GM12874 (cell line): ENCODE measurements around the gene DUS1L.

Experiments used
- CTCF ChIP-seq: IDR thresholded peaks from 2 replicates; pipeline ENCODE4 v1.5.1; 2011; ENCODE audit warnings: low read depth, mild to moderate bottlenecking, control low read depth, low read length, moderate library complexity; ENCODE audit not compliant: insufficient read depth

DUS1L gene

DNA sequence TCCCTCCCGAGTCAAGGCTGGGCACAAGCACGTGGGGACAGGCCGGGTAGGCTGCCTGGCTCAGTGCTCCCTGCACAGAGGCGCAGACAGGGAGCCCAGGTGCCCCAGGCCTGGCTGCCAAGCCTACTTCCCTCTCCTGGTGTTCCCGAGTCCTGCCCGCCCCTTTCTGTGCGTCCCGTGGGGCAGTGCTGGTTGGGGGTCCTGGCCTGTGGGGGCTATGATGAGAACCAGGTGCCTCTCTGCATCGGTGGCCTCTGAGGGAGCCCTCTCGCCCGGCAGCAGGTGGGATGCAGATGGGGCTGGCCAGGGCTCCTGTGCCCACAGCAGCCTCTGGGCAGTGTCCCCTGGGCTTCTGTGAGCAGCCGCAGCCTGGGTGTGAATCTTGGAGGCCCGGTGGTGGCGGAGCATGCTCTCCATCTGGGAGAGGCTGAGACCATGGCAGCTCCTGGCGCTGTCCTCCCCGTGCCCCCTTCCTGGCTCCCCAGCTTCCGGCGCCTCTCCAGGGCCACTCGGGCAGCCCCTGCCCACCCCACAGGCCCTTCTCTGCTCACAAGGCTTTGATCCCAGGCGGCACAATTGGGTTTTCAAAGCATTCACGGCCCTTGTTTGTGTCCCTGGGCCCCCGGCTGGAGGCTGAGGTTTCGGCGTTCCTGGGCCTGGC lies 50.2 kb downstream of the DUS1L start:
- TF ChIP-seq CTCF: no peak

GRCh38 chr17:82014971-82015310 lies 50.7 kb downstream of the DUS1L start:
- TF ChIP-seq CTCF: no peak

DNA sequence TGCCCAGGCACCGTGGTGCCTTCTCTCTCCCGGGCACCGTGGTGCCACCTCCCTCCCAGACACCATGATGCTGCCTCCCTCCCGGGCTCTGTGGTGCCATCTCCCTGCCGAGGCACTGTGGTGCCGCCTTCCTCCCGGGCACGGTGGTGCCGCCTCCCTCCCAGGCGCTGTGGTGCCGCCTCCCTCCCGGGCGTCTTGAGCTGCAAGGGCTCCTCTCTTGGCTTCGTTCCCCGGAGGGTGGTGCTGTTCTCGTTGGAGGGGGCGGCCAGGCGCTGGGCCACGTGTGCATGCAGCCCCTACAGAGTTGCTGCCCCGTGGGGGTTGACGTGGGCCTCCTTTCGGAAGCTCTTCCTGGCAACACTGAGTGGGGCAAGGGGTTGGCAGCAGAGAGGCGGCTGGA lies 51.2 kb downstream of the DUS1L start:
- no peak for TF ChIP-seq CTCF

- no peak for TF ChIP-seq CTCF
Measured at GRCh38 chr17:82013772-82014321, 51.8 kb downstream of the DUS1L start.

- no peak for TF ChIP-seq CTCF
Measured at GRCh38 chr17:82013341-82013740, 52.3 kb downstream of the DUS1L start.

DNA sequence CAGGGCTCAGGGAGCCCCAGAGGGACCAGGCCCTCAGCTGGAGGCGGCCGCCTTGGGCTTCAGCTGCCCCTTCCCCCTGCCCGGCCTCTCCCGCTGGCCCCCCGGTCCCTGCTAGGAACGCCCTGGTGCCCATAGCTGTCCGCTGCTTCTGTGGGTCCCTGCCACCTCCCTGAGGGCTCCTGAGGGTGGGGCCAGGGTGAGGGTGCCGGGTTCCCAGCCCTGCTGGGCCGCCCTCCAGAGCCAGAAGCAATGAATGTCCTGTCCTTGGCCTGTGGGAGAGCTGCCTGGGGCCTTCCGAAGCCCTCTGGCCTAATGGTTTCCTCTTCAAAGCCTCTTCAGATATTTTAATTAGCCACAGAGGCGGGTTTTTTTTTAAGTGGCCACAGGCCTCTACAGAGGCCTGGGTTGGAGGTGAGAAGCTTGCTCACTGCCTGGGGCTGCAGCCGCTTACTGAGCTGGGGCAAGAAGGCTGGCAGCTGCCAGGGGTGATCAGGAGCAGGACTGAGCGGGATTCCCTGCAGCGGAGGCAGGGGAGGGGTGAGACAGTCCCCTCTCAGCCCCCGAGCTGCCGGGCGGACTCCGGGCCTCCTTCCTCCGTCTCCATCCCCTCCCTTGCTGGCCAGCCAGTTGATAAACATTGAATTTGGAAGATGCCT lies 52.8 kb downstream of the DUS1L start:
- no peak for TF ChIP-seq CTCF

- no peak for TF ChIP-seq CTCF
Measured at GRCh38 chr17:82012261-82012639, 53.4 kb downstream of the DUS1L start.
